BE2C (cell line): Measurements from ENCODE around the gene CD36. TPM values are rescaled to one million over a fixed set of nuclear protein-coding genes. Genes with fewer than 3 reads are reported as not detected.

Experiments
- DNase-seq: peaks from one replicate; pipeline ENCODE4 v3.0.0-alpha.2; 2020
- H3K27me3 ChIP-seq: fragments of 250-450 bp; sonication (Bioruptor Pico); 2 replicates; pipeline ENCODE4 v1.5.1; 2020; ENCODE audit warnings: mild to moderate bottlenecking
- H3K36me3 ChIP-seq: fragments of 250-450 bp; sonication (Bioruptor Pico); 2 replicates; pipeline ENCODE4 v1.5.1; 2020; ENCODE audit warnings: mild to moderate bottlenecking
- H3K4me1 ChIP-seq: fragments of 250-450 bp; sonication (Bioruptor Pico); 2 replicates; pipeline ENCODE4 v1.5.1; 2020
- H3K4me3 ChIP-seq: 2 replicates; pipeline ENCODE4 v1.5.1; 2011; ENCODE audit warnings: low read depth, low read length
- H3K9me3 ChIP-seq: fragments of 250-450 bp; sonication (Bioruptor Pico); 2 replicates; pipeline ENCODE4 v1.5.1; 2020
- CTCF ChIP-seq: IDR thresholded peaks from 2 replicates; pipeline ENCODE4 v1.5.1; 2012; ENCODE audit warnings: mild to moderate bottlenecking, low read depth, low read length
- polyA plus RNA-seq: library from polyadenylated mRNA; unstranded; fragments of >200 nt; gene quantifications from one replicate; pipeline ENCODE4 v1.2.1, GENCODE V29; 2012; ENCODE audit warnings: low read depth, missing spikeins; ENCODE audit not compliant: insufficient read length, insufficient read depth

CD36 gene
- 0.96 TPM for polyA plus RNA-seq

GRCh38 chr7:80637911-80638765 is at the start of gene CD36:
Gene CD36, plus strand, starts transcription at chr7:80638642. Its CDS starts 8,099 bp downstream, at chr7:80646741.
- no peak for DNase-seq

GRCh38 chr7:80589631-80590030 is 48.8 kb upstream of the CD36 start:
- no peaks in the 10 kb centered on the region for H3K27me3 ChIP-seq
- H3K4me1 ChIP-seq, result no peaks in the 10 kb centered on the region; the same call in 1 of the 2 replicates
- no peak overlapping the region for H3K4me3 ChIP-seq
- no peaks in the 10 kb centered on the region for H3K36me3 ChIP-seq
- no peaks in the 10 kb centered on the region for H3K9me3 ChIP-seq
- no peak for TF ChIP-seq CTCF
- DNase-seq, result no peak

More at GRCh38 chr7:80637911-80638765, at the start of gene CD36:
- Histone ChIP-seq H3K9me3 (no peaks in the 10 kb centered on the region), H3K36me3 (no peaks in the 10 kb centered on the region), H3K4me3 (no peak within 1 kb of the TSS), H3K4me1 (0 out of 2 replicates have a peak, but pooled peaks cover 5% of the 10 kb centered on the region), H3K27me3 (no peaks in the 10 kb centered on the region)
- no peak for TF ChIP-seq CTCF

- Histone ChIP-seq H3K4me1 (no peaks in the 10 kb centered on the region; the same call in none of the 2 replicates), H3K9me3 (no peaks in the 10 kb centered on the region), H3K27me3 (no peaks in the 10 kb centered on the region), H3K4me3 (no peak overlapping the region), H3K36me3 (no peaks in the 10 kb centered on the region)
- no peak for TF ChIP-seq CTCF
- DNase-seq, result no peak
Observed at GRCh38 chr7:80591654-80592053, 46.8 kb upstream of the CD36 start.

GRCh38 chr7:80593869-80594586 is 44.4 kb upstream of the CD36 start:
- no peaks in the 10 kb centered on the region for H3K27me3 ChIP-seq
- TF ChIP-seq CTCF, result no peak
- H3K36me3 ChIP-seq, result no peaks in the 10 kb centered on the region
- no peak overlapping the region for H3K4me3 ChIP-seq
- no peaks in the 10 kb centered on the region for H3K9me3 ChIP-seq
- DNase-seq, result no peak
- peaks cover 4% of the 10 kb centered on the region; the same call in 1 of the 2 replicates for H3K4me1 ChIP-seq

- no peak for DNase-seq
- H3K4me3 ChIP-seq, result no peak overlapping the region
- peaks cover 4% of the 10 kb centered on the region; the same call in 1 of the 2 replicates for H3K4me1 ChIP-seq
- no peaks in the 10 kb centered on the region for H3K9me3 ChIP-seq
- no peaks in the 10 kb centered on the region for H3K36me3 ChIP-seq
- TF ChIP-seq CTCF, result no peak
- no peaks in the 10 kb centered on the region for H3K27me3 ChIP-seq
Observed at GRCh38 chr7:80596933-80597517, 41.4 kb upstream of the CD36 start.
